GM12878 (cell line): ENCODE results near the gene TTI1. TPM values are rescaled to one million over a fixed set of nuclear protein-coding genes. Genes with fewer than 3 reads are reported as not detected.

Source experiments
- ATAC-seq: fragments of 200-7000 bp; cut with Tn5 transposase; 3 replicates; pipeline ENCODE4 v1.9.1; 2020; ENCODE audit warnings: mild to moderate bottlenecking, moderate library complexity
- BruUV-seq: library from RNA; stranded (reverse); fragments of 400-500 nt; replicated peaks from 2 replicates; lab custom pipeline; 2021; lab: Mats Ljungman, UMichigan
- CTCF ChIA-PET: fragments of 300-600 bp; sonication (Branson Sonifier 250); formaldehyde crosslinking; extraction: SDS; loops from one replicate; lab custom pipeline; 2021; ENCODE audit warnings: inconsistent platforms; lab: Yijun Ruan, JAX
- POLR2A ChIA-PET: fragments of 350-600 bp; formaldehyde crosslinking; extraction: SDS; loops from one replicate; lab custom pipeline; 2021; ENCODE audit warnings: inconsistent platforms; lab: Charles Lee
- RAD21 ChIA-PET: fragments of 300-600 bp; sonication (Branson Sonifier 250); formaldehyde crosslinking; loops from one replicate; lab custom pipeline; 2023; ENCODE audit warnings: antibody characterized with exemption; ENCODE audit not compliant: unreplicated experiment; lab: Charles Lee
- SMC1A ChIA-PET: fragments of 300-600 bp; sonication (Branson Sonifier 250); formaldehyde crosslinking; loops from one replicate; lab custom pipeline; 2023; ENCODE audit not compliant: unreplicated experiment, uncharacterized antibody; lab: Charles Lee
- DNase-seq: peaks from one replicate; pipeline ENCODE4 v3.0.0-alpha.2; 2011; ENCODE audit warnings: low read depth, low spot score
- FAIRE-seq: peaks from 3 replicates; lab custom pipeline; 2011; peaks lifted over from hg19 to GRCh38; lab: Jason Lieb, UNC
- H2AFZ ChIP-seq: 2 replicates; pipeline ENCODE4 v1.6.0; 2011; ENCODE audit warnings: low read depth, low read length, control low read depth; ENCODE audit not compliant: control insufficient read depth
- H3K27ac ChIP-seq: 2 replicates; pipeline ENCODE4 v1.5.1; 2011; ENCODE audit warnings: control low read depth; ENCODE audit not compliant: control insufficient read depth, insufficient read depth
- H3K27me3 ChIP-seq, 2 experiments: replicated peaks in 1 of 2; 2 replicates each; pipeline versions ENCODE4 v1.6.0 to v1.6.1; 2011; ENCODE audit warnings: low read length in 1 of 2; ENCODE audit not compliant: control insufficient read depth in 2 of 2, insufficient read depth in 2 of 2
- H3K36me3 ChIP-seq, 2 experiments: 2 replicates each; pipeline ENCODE4 v1.5.1; 2011; ENCODE audit warnings: low read length in 1 of 2; ENCODE audit not compliant: control insufficient read depth in 2 of 2, insufficient read depth in 2 of 2
- H3K4me1 ChIP-seq: 2 replicates; pipeline ENCODE4 v1.6.1; 2011; ENCODE audit warnings: mild to moderate bottlenecking, low read length, moderate library complexity, mixed read lengths; ENCODE audit not compliant: control insufficient read depth, insufficient read depth
- H3K4me2 ChIP-seq: 2 replicates; pipeline ENCODE4 v1.6.0; 2011; ENCODE audit warnings: control low read depth; ENCODE audit not compliant: control insufficient read depth, insufficient read depth
- H3K4me3 ChIP-seq: fragments of 200-600 bp; sonication (generic); 2 replicates; pipeline ENCODE4 v1.5.1; 2016
- H3K79me2 ChIP-seq: 2 replicates; pipeline ENCODE4 v1.6.0; 2011; ENCODE audit warnings: low read length; ENCODE audit not compliant: control insufficient read depth, insufficient read depth
- H3K9ac ChIP-seq: 2 replicates; pipeline ENCODE4 v1.8.0; 2011; ENCODE audit warnings: low read length, control low read depth, mixed read lengths; ENCODE audit not compliant: control insufficient read depth, insufficient read depth
- H3K9me3 ChIP-seq: replicated peaks from 3 replicates; pipeline ENCODE4 v1.5.1; 2011; ENCODE audit warnings: mild to moderate bottlenecking, low read length; ENCODE audit not compliant: control insufficient read depth, insufficient read depth
- H4K20me1 ChIP-seq: 2 replicates; pipeline ENCODE4 v1.6.0; 2011; ENCODE audit not compliant: control insufficient read depth, insufficient read depth
- BCL11A ChIP-seq: IDR thresholded peaks from 2 replicates; pipeline ENCODE4 v1.6.1; 2011; ENCODE audit warnings: low read depth, low read length
- CBX5 ChIP-seq: sonication (generic); IDR thresholded peaks from 2 replicates; pipeline ENCODE4 v1.6.1; 2016; ENCODE audit warnings: low read depth, moderate library complexity, mild to moderate bottlenecking, inconsistent platforms
- EED ChIP-seq: sonication (generic); IDR thresholded peaks from 2 replicates; pipeline ENCODE4 v1.6.1; 2016; ENCODE audit warnings: antibody characterized with exemption, low read depth
- FOXK2 ChIP-seq: fragments of 450-650 bp; IDR thresholded peaks from 2 replicates; pipeline ENCODE4 v1.6.1; 2017; ENCODE audit warnings: mild to moderate bottlenecking, moderate library complexity
- NR2C2 ChIP-seq: IDR thresholded peaks from 2 replicates; pipeline ENCODE4 v1.6.1; 2011; ENCODE audit warnings: borderline replicate concordance, low read depth; ENCODE audit not compliant: control insufficient read depth, insufficient read length
- NRF1 ChIP-seq: conservative IDR thresholded peaks from 2 replicates; pipeline ENCODE4 v1.6.1; 2011; ENCODE audit warnings: mild to moderate bottlenecking, low read depth, low read length, improper control_type of control experiment
- RAD51 ChIP-seq: fragments of 450-650 bp; IDR thresholded peaks from 2 replicates; pipeline ENCODE4 v1.6.1; 2016; ENCODE audit warnings: moderate library complexity, mild to moderate bottlenecking, inconsistent platforms
- RFX5 ChIP-seq: IDR thresholded peaks from 2 replicates; pipeline ENCODE4 v1.6.1; 2011; ENCODE audit warnings: low read depth, low read length, improper control_type of control experiment
- SIN3A ChIP-seq: IDR thresholded peaks from 2 replicates; pipeline ENCODE4 v1.6.1; 2012; ENCODE audit warnings: low read depth, low read length, improper control_type of control experiment
- SMAD5 ChIP-seq: IDR thresholded peaks from 2 replicates; pipeline ENCODE4 v1.6.1; 2016; ENCODE audit warnings: antibody characterized with exemption, low read depth
- SUZ12 ChIP-seq: fragments of 200-600 bp; sonication (generic); IDR thresholded peaks from one replicate; pipeline ENCODE4 v1.6.1; 2018; ENCODE audit warnings: antibody characterized with exemption, mild to moderate bottlenecking; ENCODE audit not compliant: unreplicated experiment
- TAF1 ChIP-seq: IDR thresholded peaks from 2 replicates; pipeline ENCODE4 v1.6.1; 2011; ENCODE audit warnings: mild to moderate bottlenecking, low read depth, low read length, borderline replicate concordance
- TBL1XR1 ChIP-seq: IDR thresholded peaks from 2 replicates; pipeline ENCODE4 v1.6.1; 2012; ENCODE audit warnings: low read depth, low read length, improper control_type of control experiment
- ZNF207 ChIP-seq: fragments of 450-650 bp; IDR thresholded peaks from 2 replicates; pipeline ENCODE4 v1.6.1; 2014; ENCODE audit warnings: antibody characterized with exemption, mild to moderate bottlenecking, borderline replicate concordance
- ZNF24 ChIP-seq: fragments of 450-650 bp; IDR thresholded peaks from 2 replicates; pipeline ENCODE4 v1.6.1; 2017; ENCODE audit warnings: antibody characterized with exemption, mild to moderate bottlenecking
- ZZZ3 ChIP-seq: IDR thresholded peaks from 2 replicates; pipeline ENCODE4 v1.6.1; 2011; ENCODE audit warnings: low read depth; ENCODE audit not compliant: control insufficient read depth, insufficient read length
- WGBS: methylation state at CpG from one replicate; pipeline ENCODE4 v1.1.6; 2016; ENCODE audit warnings: low lambda C conversion rate; ENCODE audit not compliant: insufficient replicate concordance, insufficient coverage; ENCODE audit errors: missing lambda C conversion rate; 5-methylcytosine and 5-hydroxymethylcytosine counted together
- in situ Hi-C: fragments of 300-500 bp; cut with MboI; formaldehyde crosslinking; loops from 9 replicates; pipeline ENCODE4 v1.14.3; 2018; ENCODE audit warnings: mixed read lengths
- intact Hi-C: fragments of 100-400 bp; cut with micrococcal nuclease; formaldehyde crosslinking; loops from one replicate; pipeline ENCODE4 v1.14.2; 2022; ENCODE audit not compliant: unreplicated experiment
- polyA plus RNA-seq, 11 experiments: library from polyadenylated mRNA; depleted of rRNA in 4 of 11; unstranded in 6 of 11; stranded (reverse) in 5 of 11; fragments of >200 nt; fragmentation: Nextera tagmentation in 4 of 11; fragmentation: Illumina TruSeq in 1 of 11; extraction: Ambion mirVana in 4 of 11; extraction: Trizol in 1 of 11; gene quantifications; 1 replicate in 1 of 11; 2 replicates in 10 of 11; pipeline versions ENCODE4 v1.2.1 to v1.2.3, GENCODE V29; 2011 to 2016; ENCODE audit warnings: inconsistent platforms in 2 of 11, missing spikeins in 2 of 11, low read depth in 1 of 11
- total RNA-seq, 4 experiments: library from RNA; depleted of rRNA in 3 of 4; stranded (reverse); fragments of >200 nt in 3 of 4; fragmentation: Illumina TruSeq in 1 of 4; extraction: Trizol in 1 of 4; gene quantifications; 2 replicates each; pipeline versions ENCODE4 v1.2.1 to v1.2.3, GENCODE V29; 2013 to 2021
- TF ChIP-seq, protein P1 (sequence below), 3 experiments: IDR thresholded peaks in 2 of 3; conservative IDR thresholded peaks in 1 of 3; 2 replicates each; pipeline ENCODE4 v1.5.1; 2011; ENCODE audit warnings: low read depth in 3 of 3, low read length in 3 of 3, mild to moderate bottlenecking in 3 of 3, control low read depth in 2 of 3, moderate library complexity in 2 of 3, inconsistent platforms in 1 of 3, mixed read lengths in 1 of 3; ENCODE audit not compliant: control insufficient read depth in 2 of 3, insufficient read depth in 1 of 3; ENCODE audit errors: extremely low read depth in 1 of 3
- TF ChIP-seq, protein P2 (sequence below): fragments of 450-650 bp; IDR thresholded peaks from 2 replicates; pipeline ENCODE4 v1.6.1; 2017; ENCODE audit warnings: low read depth, mild to moderate bottlenecking, moderate library complexity
- TF ChIP-seq, protein P3 (sequence below): fragments of 450-650 bp; IDR thresholded peaks from 2 replicates; pipeline ENCODE4 v1.6.1; 2018; ENCODE audit warnings: mild to moderate bottlenecking, low read depth, moderate library complexity; ENCODE audit not compliant: partially characterized antibody

The TTI1 gene
- total and polyA plus RNA-seq, 10 of the 15 experiments (the other 5 are each of a cell fraction or from before 2014, with no cell fraction given), result 5.3 to 44.6 (median 24.9) TPM

DNA sequence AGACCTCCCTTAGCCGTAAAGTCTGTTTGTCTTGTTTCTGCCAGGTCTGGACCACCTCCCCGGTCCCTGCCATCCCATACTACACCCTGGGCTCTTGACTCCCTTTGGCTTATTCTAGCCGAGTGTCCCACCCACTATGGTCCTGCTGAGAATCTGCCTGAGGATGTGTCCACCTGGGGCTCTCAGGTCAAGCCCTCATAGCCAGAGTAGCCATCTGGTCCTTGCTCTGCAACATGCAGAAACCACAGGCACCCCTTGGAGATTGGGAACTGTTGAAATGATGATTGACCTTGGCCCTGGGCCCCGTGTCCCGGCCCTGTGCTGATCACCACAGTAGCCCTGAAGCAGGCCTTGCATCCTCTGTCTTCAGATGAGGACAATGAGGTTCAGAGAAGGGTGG lies 86.3 kb downstream of the TTI1 start:
- no TSS peak for BruUV-seq
- H3K9me3 ChIP-seq, result peaks cover 1% of the 10 kb centered on the region; the same call in 1 of the 3 replicates
- H3K9ac ChIP-seq, result no peak overlapping the region
- intact Hi-C loops, result no loop called here
- H3K4me1 ChIP-seq, result no peaks in the 10 kb centered on the region
- no peak overlapping the region for H3K4me3 ChIP-seq
- ChIA-PET CTCF (no interaction called here), POLR2A (no interaction called here), RAD21 (no interaction called here), SMC1A (no interaction called here)
- WGBS, result 51% methylated on average over 5 of the region's 5 CpGs
- FAIRE-seq, result no peak
- in situ Hi-C loops, result no loop called here
- no peak for DNase-seq
- no peak overlapping the region for H3K27ac ChIP-seq
- H3K4me2 ChIP-seq, result no peak overlapping the region
- H4K20me1 ChIP-seq, result no peaks in the 10 kb centered on the region
- no peak for ATAC-seq
- TF ChIP-seq TAF1, result no peak
- TF ChIP-seq ZNF207, result no peak
- TF ChIP-seq, protein P1, sequence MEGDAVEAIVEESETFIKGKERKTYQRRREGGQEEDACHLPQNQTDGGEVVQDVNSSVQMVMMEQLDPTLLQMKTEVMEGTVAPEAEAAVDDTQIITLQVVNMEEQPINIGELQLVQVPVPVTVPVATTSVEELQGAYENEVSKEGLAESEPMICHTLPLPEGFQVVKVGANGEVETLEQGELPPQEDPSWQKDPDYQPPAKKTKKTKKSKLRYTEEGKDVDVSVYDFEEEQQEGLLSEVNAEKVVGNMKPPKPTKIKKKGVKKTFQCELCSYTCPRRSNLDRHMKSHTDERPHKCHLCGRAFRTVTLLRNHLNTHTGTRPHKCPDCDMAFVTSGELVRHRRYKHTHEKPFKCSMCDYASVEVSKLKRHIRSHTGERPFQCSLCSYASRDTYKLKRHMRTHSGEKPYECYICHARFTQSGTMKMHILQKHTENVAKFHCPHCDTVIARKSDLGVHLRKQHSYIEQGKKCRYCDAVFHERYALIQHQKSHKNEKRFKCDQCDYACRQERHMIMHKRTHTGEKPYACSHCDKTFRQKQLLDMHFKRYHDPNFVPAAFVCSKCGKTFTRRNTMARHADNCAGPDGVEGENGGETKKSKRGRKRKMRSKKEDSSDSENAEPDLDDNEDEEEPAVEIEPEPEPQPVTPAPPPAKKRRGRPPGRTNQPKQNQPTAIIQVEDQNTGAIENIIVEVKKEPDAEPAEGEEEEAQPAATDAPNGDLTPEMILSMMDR (IDR thresholded peaks at IDR 0.05 in 2 of 3, conservative IDR thresholded peaks at IDR 0.05 in 1 of 3; ENCODE audit: control insufficient read depth in 2 of 3, extremely low read depth in 1 of 3, insufficient read depth in 1 of 3, low read depth in 3 of 3, low read length in 3 of 3), result no peak
- TF ChIP-seq FOXK2, result no peak
- TF ChIP-seq ZZZ3, result no peak
- no peak for TF ChIP-seq EED
- no peak for TF ChIP-seq NR2C2
- no peak for TF ChIP-seq NRF1
- no peak for TF ChIP-seq ZNF24
- no peak for TF ChIP-seq CBX5
- TF ChIP-seq, protein P2, sequence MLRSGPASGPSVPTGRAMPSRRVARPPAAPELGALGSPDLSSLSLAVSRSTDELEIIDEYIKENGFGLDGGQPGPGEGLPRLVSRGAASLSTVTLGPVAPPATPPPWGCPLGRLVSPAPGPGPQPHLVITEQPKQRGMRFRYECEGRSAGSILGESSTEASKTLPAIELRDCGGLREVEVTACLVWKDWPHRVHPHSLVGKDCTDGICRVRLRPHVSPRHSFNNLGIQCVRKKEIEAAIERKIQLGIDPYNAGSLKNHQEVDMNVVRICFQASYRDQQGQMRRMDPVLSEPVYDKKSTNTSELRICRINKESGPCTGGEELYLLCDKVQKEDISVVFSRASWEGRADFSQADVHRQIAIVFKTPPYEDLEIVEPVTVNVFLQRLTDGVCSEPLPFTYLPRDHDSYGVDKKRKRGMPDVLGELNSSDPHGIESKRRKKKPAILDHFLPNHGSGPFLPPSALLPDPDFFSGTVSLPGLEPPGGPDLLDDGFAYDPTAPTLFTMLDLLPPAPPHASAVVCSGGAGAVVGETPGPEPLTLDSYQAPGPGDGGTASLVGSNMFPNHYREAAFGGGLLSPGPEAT, result no peak
- no peak for TF ChIP-seq TBL1XR1
- no peak for TF ChIP-seq RFX5
- TF ChIP-seq SUZ12, result no peak
- no peak for TF ChIP-seq SMAD5
- no peak for TF ChIP-seq RAD51
- no peak for TF ChIP-seq BCL11A
- TF ChIP-seq SIN3A, result no peak
- TF ChIP-seq, protein P3, sequence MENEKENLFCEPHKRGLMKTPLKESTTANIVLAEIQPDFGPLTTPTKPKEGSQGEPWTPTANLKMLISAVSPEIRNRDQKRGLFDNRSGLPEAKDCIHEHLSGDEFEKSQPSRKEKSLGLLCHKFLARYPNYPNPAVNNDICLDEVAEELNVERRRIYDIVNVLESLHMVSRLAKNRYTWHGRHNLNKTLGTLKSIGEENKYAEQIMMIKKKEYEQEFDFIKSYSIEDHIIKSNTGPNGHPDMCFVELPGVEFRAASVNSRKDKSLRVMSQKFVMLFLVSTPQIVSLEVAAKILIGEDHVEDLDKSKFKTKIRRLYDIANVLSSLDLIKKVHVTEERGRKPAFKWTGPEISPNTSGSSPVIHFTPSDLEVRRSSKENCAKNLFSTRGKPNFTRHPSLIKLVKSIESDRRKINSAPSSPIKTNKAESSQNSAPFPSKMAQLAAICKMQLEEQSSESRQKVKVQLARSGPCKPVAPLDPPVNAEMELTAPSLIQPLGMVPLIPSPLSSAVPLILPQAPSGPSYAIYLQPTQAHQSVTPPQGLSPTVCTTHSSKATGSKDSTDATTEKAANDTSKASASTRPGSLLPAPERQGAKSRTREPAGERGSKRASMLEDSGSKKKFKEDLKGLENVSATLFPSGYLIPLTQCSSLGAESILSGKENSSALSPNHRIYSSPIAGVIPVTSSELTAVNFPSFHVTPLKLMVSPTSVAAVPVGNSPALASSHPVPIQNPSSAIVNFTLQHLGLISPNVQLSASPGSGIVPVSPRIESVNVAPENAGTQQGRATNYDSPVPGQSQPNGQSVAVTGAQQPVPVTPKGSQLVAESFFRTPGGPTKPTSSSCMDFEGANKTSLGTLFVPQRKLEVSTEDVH, result no peak
- no peak overlapping the region for H2AFZ ChIP-seq
- no peaks in the 10 kb centered on the region; a peak in 1 of 4 replicates for H3K27me3 ChIP-seq
- no peaks in the 10 kb centered on the region for H3K79me2 ChIP-seq
- no peaks in the 10 kb centered on the region for H3K36me3 ChIP-seq
